T-helper 2 cell treated with Interferon-gamma antibody and Interleukin-4, amounts not matched to agents 100 ng/mL and 5 ng/mL, for 36 hours (primary cell): ENCODE measurements around the gene ALX3. TPM values are rescaled to one million over a fixed set of nuclear protein-coding genes. Genes with fewer than 3 reads are reported as not detected.

Experiments used
- intact Hi-C: fragments of 100-400 bp; cut with micrococcal nuclease; formaldehyde crosslinking; loops from one replicate; pipeline ENCODE4 v1.15.1; 2023
- total RNA-seq: library from RNA; stranded (reverse); gene quantifications from 2 replicates; pipeline ENCODE4 v1.2.3, GENCODE V29; 2022

Gene ALX3
- total RNA-seq, 1 donor from 2014 or later = not detected

DNA sequence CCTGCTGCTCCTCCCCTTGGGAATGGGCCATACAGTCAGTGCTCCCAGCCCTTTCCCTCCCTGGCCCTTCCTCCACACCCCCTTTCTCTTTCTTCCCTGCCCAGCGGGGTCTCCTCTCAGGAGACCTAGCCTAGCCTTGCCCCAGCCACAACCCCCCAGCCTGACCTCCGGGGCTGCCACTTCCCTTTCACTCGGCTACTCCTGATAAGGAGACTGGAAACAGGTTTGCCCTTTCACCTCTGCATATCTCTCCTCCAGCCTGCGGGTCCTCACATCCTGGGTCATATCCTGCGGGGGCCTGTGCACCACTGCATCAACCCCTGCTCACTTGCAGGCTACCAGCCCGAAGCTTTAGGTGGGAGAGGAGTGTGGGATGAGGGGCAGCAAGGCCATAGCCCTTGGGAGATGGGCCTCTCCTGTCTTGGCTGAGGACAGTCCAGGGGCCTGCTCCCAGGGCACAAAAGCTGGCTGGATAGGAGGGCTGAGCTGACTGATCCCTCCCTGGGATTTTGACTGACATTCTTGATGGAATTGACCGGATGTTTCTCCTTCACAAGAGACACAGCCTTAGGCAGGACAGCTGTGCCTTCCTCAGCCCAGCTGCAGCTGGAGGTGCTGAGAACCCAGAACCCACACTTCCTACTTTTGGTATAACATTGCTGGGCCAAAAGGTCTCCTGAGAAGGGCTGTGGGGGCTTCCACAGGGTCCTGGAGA lies 19.2 kb upstream of the ALX3 start:
- intact Hi-C loops = loop anchor here (10.0 kb wide), 1 partner anchor 65 kb away; the partner anchor contains the start of gene SLC6A17

DNA sequence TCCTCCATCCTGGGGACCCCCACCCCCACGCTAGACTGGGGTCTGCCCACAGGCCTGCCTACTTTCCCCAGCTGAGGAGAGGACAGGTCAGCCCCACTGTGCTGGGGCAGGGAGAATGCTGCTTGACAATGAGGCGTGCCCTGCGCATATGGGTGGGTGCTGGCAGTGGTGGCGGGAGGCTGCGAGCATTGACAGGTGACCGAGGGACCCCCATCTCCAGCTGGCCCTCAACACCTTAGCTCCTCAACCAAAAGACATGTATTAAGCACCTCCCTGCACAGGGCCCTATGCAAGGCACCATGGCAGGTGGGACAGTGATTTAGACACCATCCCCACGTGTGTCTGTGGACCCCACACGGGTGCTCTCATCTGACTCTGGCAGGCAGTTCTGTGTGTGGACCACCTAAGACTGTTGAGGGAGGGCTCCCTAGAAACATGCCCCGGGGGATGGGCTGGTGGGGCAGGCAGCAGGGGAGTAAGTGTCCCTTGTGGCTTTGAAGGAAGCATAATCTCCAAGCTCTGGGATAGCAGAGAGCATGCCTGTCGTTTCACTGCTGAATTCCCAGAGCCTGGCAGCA lies 18.4 kb upstream of the ALX3 start:
- intact Hi-C loops = loop anchor here (10.0 kb wide), 1 partner anchor 66 kb away; the partner anchor contains the start of gene SLC6A17

- intact Hi-C loops = loop anchor here (10.0 kb wide), 1 partner anchor 67 kb away; the partner anchor contains the start of gene SLC6A17
Observed at GRCh38 chr1:110087812-110088738, 17.6 kb upstream of the ALX3 start.

- intact Hi-C loops = loop anchor here (10.0 kb wide), 1 partner anchor 68 kb away; the partner anchor contains the start of gene SLC6A17
Observed at GRCh38 chr1:110086961-110087360, 16.5 kb upstream of the ALX3 start.

- intact Hi-C loops = loop anchor here (10.0 kb wide), 1 partner anchor 69 kb away; the partner anchor contains the start of gene SLC6A17
Observed at GRCh38 chr1:110085671-110086070, 15.2 kb upstream of the ALX3 start.

GRCh38 chr1:110084227-110085078 lies 14.0 kb upstream of the ALX3 start:
- intact Hi-C loops = loop anchor here (10.0 kb wide), 1 partner anchor 70 kb away; the partner anchor contains the start of gene SLC6A17

DNA sequence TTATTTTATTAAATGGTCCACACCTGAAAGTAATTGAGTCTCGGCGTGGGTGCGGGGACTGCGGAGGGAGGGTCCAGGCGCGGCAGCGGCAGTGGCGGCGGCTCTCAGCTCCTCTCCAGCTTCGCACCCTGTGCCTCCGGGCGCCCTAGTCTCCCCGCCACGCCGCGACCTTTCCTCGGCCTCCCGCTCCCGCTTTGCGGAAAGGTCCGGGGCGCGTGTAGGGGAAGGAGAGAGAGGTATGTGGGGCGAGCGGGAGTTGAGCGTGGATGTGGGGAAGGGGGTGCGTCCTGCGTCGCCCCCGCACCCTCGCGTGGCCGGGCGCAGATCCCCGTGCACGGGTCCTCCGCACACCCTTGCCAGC lies 13.4 kb upstream of the ALX3 start:
- intact Hi-C loops = loop anchor here (10.0 kb wide), 1 partner anchor 71 kb away; the partner anchor contains the start of gene SLC6A17

GRCh38 chr1:110083061-110083865 lies 12.8 kb upstream of the ALX3 start:
- intact Hi-C loops = loop anchor here (10.0 kb wide), 1 partner anchor 72 kb away; the partner anchor contains the start of gene SLC6A17

GRCh38 chr1:110082477-110082876 lies 12.0 kb upstream of the ALX3 start:
- intact Hi-C loops = loop anchor here (10.0 kb wide), 1 partner anchor 72 kb away; the partner anchor contains the start of gene SLC6A17

- intact Hi-C loops = loop anchor here (10.0 kb wide), 1 partner anchor 74 kb away; the partner anchor contains the start of gene SLC6A17
Observed at GRCh38 chr1:110081061-110081460, 10.6 kb upstream of the ALX3 start.

GRCh38 chr1:110079995-110080394 lies 9.5 kb upstream of the ALX3 start:
- intact Hi-C loops = loop anchor here (10.0 kb wide), 1 partner anchor 75 kb away; the partner anchor contains the start of gene SLC6A17

DNA sequence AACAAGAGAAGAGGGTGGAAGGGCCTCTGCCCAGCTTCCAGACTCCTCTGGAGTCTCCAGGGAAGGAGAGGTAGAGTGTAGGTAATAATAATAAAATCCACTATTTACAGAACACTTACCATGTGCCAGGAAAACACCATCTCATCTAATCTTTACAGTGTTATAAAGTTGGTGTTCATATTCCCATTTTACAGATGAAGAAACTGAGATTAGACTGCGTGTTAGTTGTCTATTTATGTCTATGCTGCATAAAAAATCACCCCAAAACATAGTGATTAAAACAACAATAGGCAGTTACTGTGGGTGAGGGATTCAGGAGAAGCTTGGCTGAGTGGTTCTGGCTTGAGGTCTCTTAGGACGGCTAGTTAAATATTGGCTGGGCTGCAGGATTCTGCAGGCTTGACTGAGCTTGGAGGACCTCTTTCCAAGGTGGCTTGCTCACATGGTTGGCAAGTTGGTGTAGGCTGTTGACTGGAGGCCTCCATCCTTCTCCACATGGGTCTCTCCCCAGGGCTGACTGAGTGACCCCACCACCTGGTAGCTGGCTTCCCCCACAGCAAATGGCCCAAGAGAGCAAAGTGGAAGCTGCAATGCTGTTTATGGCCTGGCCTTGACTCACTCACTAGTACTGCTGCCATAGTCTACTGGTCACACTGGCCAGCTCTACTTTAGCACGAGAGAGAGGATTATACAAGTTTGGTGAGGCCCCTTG lies 6.5 kb upstream of the ALX3 start:
- intact Hi-C loops = no loop called here

DNA sequence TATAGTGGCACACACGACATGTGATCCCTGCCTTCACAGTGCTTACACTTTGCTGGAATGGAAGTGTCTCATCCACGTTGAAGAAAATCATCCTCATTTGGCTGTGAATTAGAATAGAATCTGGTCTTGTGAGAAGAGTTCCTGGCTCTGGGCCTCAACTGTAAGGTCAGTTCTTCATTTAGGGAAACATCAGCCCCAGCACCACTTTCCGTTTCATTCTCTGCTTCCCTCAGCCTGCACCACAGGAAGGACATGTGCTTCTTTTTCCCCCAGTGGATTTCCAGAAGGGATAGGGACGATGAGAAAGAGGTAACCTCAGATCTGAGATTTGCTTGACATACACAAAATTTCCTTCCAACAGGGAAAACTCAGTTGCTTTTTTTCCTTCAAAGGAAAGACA lies 3.7 kb upstream of the ALX3 start:
- intact Hi-C loops = no loop called here

- intact Hi-C loops = no loop called here
Observed at GRCh38 chr1:110070282-110070669, 196 bp downstream of the ALX3 start.

DNA sequence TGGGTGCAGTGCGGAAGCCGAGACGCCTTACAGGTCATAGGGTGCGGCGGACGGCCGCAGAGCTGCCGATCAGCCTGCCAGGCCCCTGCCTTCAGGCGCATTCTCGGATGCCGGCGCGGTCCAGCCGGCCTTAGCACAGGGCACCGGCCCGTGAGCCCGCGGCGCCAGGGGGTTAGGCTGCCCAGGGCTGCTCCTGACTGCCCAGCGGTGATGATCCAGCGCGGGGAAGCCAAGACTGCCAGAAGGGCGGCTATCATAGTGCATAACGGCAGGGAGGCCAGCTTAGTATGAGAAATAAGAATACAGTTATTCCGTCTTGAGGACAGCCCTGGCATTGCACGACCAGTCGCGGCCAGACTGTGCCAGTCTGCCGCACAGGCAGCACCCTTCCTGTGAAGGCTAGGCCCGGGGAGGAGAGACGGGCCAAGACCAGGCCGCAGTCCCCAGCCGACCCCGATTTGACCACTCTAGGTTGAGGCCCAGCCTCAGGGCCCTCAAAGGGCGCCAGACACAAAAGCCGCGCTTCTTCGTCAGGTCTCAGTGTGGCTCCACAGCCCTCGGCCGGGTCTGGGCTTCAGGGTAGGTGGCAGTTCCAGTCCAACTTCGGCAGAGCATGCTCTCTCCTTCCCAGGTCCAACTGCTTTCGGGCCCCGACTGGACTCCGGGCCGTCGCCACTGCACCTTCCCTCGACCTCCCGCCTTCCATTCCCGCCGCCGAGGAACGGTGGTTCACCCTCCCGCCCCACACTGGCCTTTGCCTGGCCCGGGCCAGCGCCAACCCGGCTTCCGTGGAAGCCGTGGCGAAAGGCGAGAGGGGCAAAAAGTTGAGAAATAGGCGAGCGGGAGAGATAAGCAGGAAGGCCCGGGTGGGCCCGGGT lies 829 bp downstream of the ALX3 start:
- intact Hi-C loops = no loop called here

- intact Hi-C loops = no loop called here
Observed at GRCh38 chr1:110068646-110069403, 1.6 kb downstream of the ALX3 start.
